HepG2 (cell line): ENCODE results near the gene DAAM1. TPM values are rescaled to one million over a fixed set of nuclear protein-coding genes. Genes with fewer than 3 reads are reported as not detected.

Source experiments
- ATAC-seq: fragments of 200-7000 bp; cut with Tn5 transposase; 3 replicates; pipeline ENCODE4 v1.9.1; 2020; ENCODE audit warnings: mild to moderate bottlenecking, moderate library complexity
- BruUV-seq: library from RNA; stranded (reverse); fragments of 400-500 nt; replicated peaks from 2 replicates; lab custom pipeline; 2021; lab: Mats Ljungman, UMichigan
- CTCF ChIA-PET: fragments of 300-600 bp; formaldehyde crosslinking; extraction: SDS; loops from one replicate; lab custom pipeline; 2021; ENCODE audit warnings: low total read pairs, inconsistent platforms, low intra/inter-chr PET ratio; lab: Yijun Ruan, JAX
- POLR2A ChIA-PET: fragments of 350-600 bp; sonication (Branson Sonifier 250); formaldehyde crosslinking; loops from one replicate; lab custom pipeline; 2020; ENCODE audit warnings: antibody characterized with exemption, inconsistent platforms; lab: Yijun Ruan, JAX
- DNase-seq: peaks from one replicate; pipeline ENCODE4 v3.0.0-alpha.2; 2015; ENCODE audit warnings: low spot score
- FAIRE-seq: peaks from 3 replicates; lab custom pipeline; 2011; peaks lifted over from hg19 to GRCh38; lab: Jason Lieb, UNC
- H2AFZ ChIP-seq: one replicate; pipeline ENCODE4 v1.6.1; 2011; ENCODE audit warnings: low read length, inconsistent platforms
- H3K27ac ChIP-seq: fragments of 300-600 bp; 3 replicates; pipeline ENCODE4 v1.8.0; 2011; ENCODE audit warnings: mixed run types, mild to moderate bottlenecking, mixed read lengths, low read length, inconsistent platforms; ENCODE audit not compliant: insufficient read depth; ENCODE audit errors: extremely low read length
- H3K27me3 ChIP-seq, 2 experiments: fragments of 200-600 bp in 1 of 2; 2 replicates in 1 of 2; 3 replicates in 1 of 2; pipeline versions ENCODE4 v1.6.0 to v1.8.0; 2011; ENCODE audit warnings: low read length in 2 of 2, mild to moderate bottlenecking in 2 of 2, moderate library complexity in 2 of 2, inconsistent platforms in 1 of 2; ENCODE audit not compliant: insufficient read depth in 2 of 2, control insufficient read depth in 1 of 2
- H3K36me3 ChIP-seq, 2 experiments: fragments of 200-600 bp in 1 of 2; replicated peaks in 1 of 2; 2 replicates in 1 of 2; 3 replicates in 1 of 2; pipeline versions ENCODE4 v1.5.1 to v1.8.0; 2011; ENCODE audit warnings: low read length in 2 of 2, inconsistent platforms in 1 of 2; ENCODE audit not compliant: insufficient read depth in 2 of 2, control insufficient read depth in 1 of 2
- H3K4me1 ChIP-seq: 2 replicates; pipeline ENCODE4 v1.5.1; 2012; ENCODE audit warnings: low read length, inconsistent platforms; ENCODE audit not compliant: insufficient read depth
- H3K4me2 ChIP-seq: 2 replicates; pipeline ENCODE4 v1.6.0; 2011; ENCODE audit warnings: low read depth, low read length, inconsistent platforms
- H3K4me3 ChIP-seq, 3 experiments: fragments of 200-600 bp in 1 of 3; sonication (generic), shearing (Covaris generic) in 1 of 3; replicated peaks in 1 of 3; 2 replicates each; pipeline ENCODE4 v1.5.1; 2011 to 2016; ENCODE audit warnings: low read length in 3 of 3, inconsistent platforms in 2 of 3, low read depth in 2 of 3, mild to moderate bottlenecking in 2 of 3, control low read depth in 1 of 3, mixed read lengths in 1 of 3; ENCODE audit not compliant: insufficient read depth in 1 of 3
- H3K79me2 ChIP-seq: one replicate; pipeline ENCODE4 v1.6.1; 2011; ENCODE audit warnings: low read length, inconsistent platforms; ENCODE audit not compliant: insufficient read depth
- H3K9ac ChIP-seq: 2 replicates; pipeline ENCODE4 v1.6.0; 2011; ENCODE audit warnings: mild to moderate bottlenecking, low read depth, low read length, inconsistent platforms; ENCODE audit not compliant: insufficient read depth
- H3K9me3 ChIP-seq: 2 replicates; pipeline ENCODE4 v1.5.1; 2012; ENCODE audit warnings: mild to moderate bottlenecking, low read length
- H4K20me1 ChIP-seq: 2 replicates; pipeline ENCODE4 v1.6.0; 2011; ENCODE audit warnings: inconsistent platforms, mild to moderate bottlenecking, low read length, moderate library complexity; ENCODE audit not compliant: insufficient read depth
- ERF ChIP-seq: IDR thresholded peaks from 2 replicates; pipeline ENCODE4 v1.6.1; 2018; ENCODE audit warnings: missing biosample characterization, missing genetic modification reagents
- FOXJ3 ChIP-seq: sonication (generic); formaldehyde crosslinking; IDR thresholded peaks from 2 replicates; pipeline ENCODE4 v1.4.0; 2020; ENCODE audit warnings: missing genetic modification reagents, mild to moderate bottlenecking, borderline replicate concordance
- FOXK1 ChIP-seq: sonication (generic); formaldehyde crosslinking; IDR thresholded peaks from 2 replicates; pipeline ENCODE4 v1.4.0; 2020; ENCODE audit warnings: low read depth, missing genetic modification reagents, borderline replicate concordance
- FOXM1 ChIP-seq: sonication (generic); formaldehyde crosslinking; IDR thresholded peaks from 2 replicates; pipeline ENCODE4 v1.5.0; 2020; ENCODE audit warnings: missing genetic modification reagents
- FOXO1 ChIP-seq: sonication (generic); formaldehyde crosslinking; IDR thresholded peaks from 2 replicates; pipeline ENCODE4 v1.4.0; 2020; ENCODE audit warnings: missing genetic modification reagents
- RBFOX2 ChIP-seq: fragments of 200-400 bp; formaldehyde crosslinking; IDR thresholded peaks from 2 replicates; pipeline ENCODE4 v1.6.1; 2017; ENCODE audit warnings: low read depth, mild to moderate bottlenecking, low read length
- REL ChIP-seq: sonication (generic); formaldehyde crosslinking; conservative IDR thresholded peaks from 2 replicates; pipeline ENCODE4 v1.8.0; 2022; ENCODE audit warnings: mild to moderate bottlenecking, missing genetic modification reagents, moderate library complexity
- ZNF234 ChIP-seq: sonication (generic); formaldehyde crosslinking; conservative IDR thresholded peaks from 2 replicates; pipeline ENCODE4 v1.5.1; 2020; ENCODE audit warnings: mild to moderate bottlenecking, missing genetic modification reagents
- ZNF501 ChIP-seq: sonication (generic); formaldehyde crosslinking; IDR thresholded peaks from 2 replicates; pipeline ENCODE4 v1.5.1; 2020; ENCODE audit warnings: mild to moderate bottlenecking, moderate library complexity, missing genetic modification reagents
- ZNF510 ChIP-seq: sonication (generic); formaldehyde crosslinking; IDR thresholded peaks from 2 replicates; pipeline ENCODE4 v1.4.0; 2020; ENCODE audit warnings: low read depth, mild to moderate bottlenecking, missing genetic modification reagents
- ZZZ3 ChIP-seq: sonication (generic); formaldehyde crosslinking; IDR thresholded peaks from 2 replicates; pipeline ENCODE4 v1.4.0; 2020; ENCODE audit warnings: missing genetic modification reagents, mild to moderate bottlenecking, borderline replicate concordance
- WGBS: methylation state at CpG from one replicate; pipeline ENCODE4 v1.1.6; 2017; ENCODE audit warnings: low lambda C conversion rate; 5-methylcytosine and 5-hydroxymethylcytosine counted together
- in situ Hi-C: cut with HindIII; loops from 2 replicates; pipeline ENCODE4 v1.10.0; 2017; ENCODE audit warnings: low pct_unique_long_range_greater_than_20kb; ENCODE audit not compliant: extremely low pct_ligation_motif_present
- intact Hi-C: fragments of 100-400 bp; cut with micrococcal nuclease; formaldehyde crosslinking; loops from one replicate; pipeline ENCODE4 v1.10.0; 2022; ENCODE audit not compliant: unreplicated experiment
- polyA plus RNA-seq, 8 experiments: library from polyadenylated mRNA; depleted of rRNA in 3 of 8; stranded (reverse) in 7 of 8; unstranded in 1 of 8; fragments of >200 nt; fragmentation: Illumina TruSeq in 4 of 8; extraction: Trizol in 4 of 8; gene quantifications; 2 replicates each; pipeline versions ENCODE4 v1.2.1 to v1.2.3, GENCODE V29; 2011 to 2016; ENCODE audit warnings: low read depth in 4 of 8, missing spikeins in 1 of 8, mixed read lengths in 1 of 8; ENCODE audit not compliant: insufficient read depth in 1 of 8
- total RNA-seq, 5 experiments: library from RNA; depleted of rRNA; stranded (reverse); fragments of >200 nt; fragmentation: Illumina TruSeq; extraction: Trizol; gene quantifications; 2 replicates each; pipeline ENCODE4 v1.2.3, GENCODE V29; 2016; ENCODE audit warnings: low read depth in 1 of 5
- TF ChIP-seq, protein P1 (sequence below): sonication (generic); formaldehyde crosslinking; IDR thresholded peaks from 2 replicates; pipeline ENCODE4 v1.4.0; 2020; ENCODE audit warnings: missing genetic modification reagents
- TF ChIP-seq, protein P2 (sequence below): sonication (generic); formaldehyde crosslinking; IDR thresholded peaks from 2 replicates; pipeline ENCODE4 v1.5.1; 2020; ENCODE audit warnings: mild to moderate bottlenecking, moderate library complexity, missing genetic modification reagents
- TF ChIP-seq, protein P3 (sequence below): sonication (generic); formaldehyde crosslinking; conservative IDR thresholded peaks from 2 replicates; pipeline ENCODE4 v1.8.0; 2022; ENCODE audit warnings: low read depth, missing genetic modification reagents

DAAM1 gene
- total and polyA plus RNA-seq, 2 of the 13 experiments (the other 11 are each of a cell fraction or from before 2014, with no cell fraction given) = 10.9 to 24.5 TPM

DNA sequence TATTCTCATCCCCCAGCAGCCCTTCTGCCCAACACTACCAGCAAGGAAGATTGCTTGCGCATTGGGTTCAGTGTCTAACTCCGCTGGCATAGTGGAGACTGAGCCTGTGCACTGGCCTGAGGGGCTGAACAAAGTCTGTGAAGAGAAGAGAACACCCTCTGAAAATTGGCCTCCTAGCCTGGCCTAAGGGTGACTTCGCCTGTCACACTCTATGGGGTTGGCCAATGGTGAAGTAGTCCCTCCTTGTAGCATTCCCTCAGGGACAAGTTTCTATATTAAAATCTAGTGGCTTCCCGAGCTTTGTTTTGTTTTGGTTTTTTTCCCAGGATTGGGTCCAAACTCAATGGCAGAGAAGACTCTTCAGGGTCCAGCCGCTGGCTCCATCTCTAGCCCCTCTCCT is 49.1 kb upstream of the DAAM1 start:
- TF ChIP-seq FOXO1 (CRISPR knock-in tag) (no peak), FOXJ3 (no peak), ZNF234 (CRISPR knock-in tag) (no peak), ZZZ3 (CRISPR knock-in tag) (no peak), ERF (CRISPR knock-in tag) (no peak), FOXM1 (CRISPR knock-in tag) (no peak)
- POLR2A ChIA-PET = no interaction called here
- in situ Hi-C loops = no loop called here
- Histone ChIP-seq H3K9ac (no peak overlapping the region), H3K79me2 (no peaks in the 10 kb centered on the region), H3K36me3 (no peaks in the 10 kb centered on the region), H3K4me3 (no peak overlapping the region), H3K9me3 (no peaks in the 10 kb centered on the region), H3K4me1 (peaks cover 28% of the 10 kb centered on the region), H4K20me1 (no peaks in the 10 kb centered on the region), H3K27me3 (peaks cover 0 to 7% of the 10 kb centered on the region in 2 experiments; a peak in 2 of 5 replicates), H3K4me2 (no peak overlapping the region), H3K27ac (no peak overlapping the region), H2AFZ (no peak overlapping the region)
- CTCF ChIA-PET = no interaction called here
- no peak for FAIRE-seq
- BruUV-seq = no TSS peak
- DNase-seq = no peak
- intact Hi-C loops = no loop called here
- no peak for ATAC-seq
- WGBS = 56% methylated on average over 5 of the region's 5 CpGs

DNA sequence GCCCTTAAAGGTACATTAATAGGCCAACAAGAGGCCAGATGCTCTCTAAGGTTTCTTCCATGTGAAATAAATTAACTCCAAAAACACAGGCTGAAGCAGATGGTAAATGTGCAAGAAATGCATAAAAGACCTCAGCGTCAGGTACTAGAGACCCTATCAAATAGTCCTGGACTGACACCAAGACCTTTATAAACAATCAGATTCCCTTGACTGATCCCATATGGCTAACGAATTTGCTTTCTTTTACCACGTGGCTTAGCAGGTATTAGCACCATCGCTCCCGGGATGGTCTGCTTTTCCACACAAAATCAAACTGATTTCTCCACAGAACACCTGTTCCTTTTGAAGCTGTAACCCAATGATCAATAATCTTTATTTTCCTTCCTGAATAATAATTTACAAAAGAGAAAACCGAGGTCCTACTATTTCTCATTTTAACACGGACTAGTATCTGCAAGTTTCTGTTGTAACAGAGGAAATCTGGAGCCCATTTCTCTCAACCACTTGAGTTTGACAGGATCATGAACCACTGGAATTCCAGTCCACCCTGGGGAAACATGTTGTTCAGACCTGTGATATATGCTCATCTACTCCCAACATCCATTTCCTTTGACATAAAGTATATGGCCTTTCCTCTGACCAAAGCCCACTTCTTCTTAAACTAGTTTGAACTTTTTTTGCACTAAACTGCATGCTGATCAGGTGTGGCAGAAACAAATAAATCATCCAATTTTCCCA is 48.2 kb upstream of the DAAM1 start:
- Histone ChIP-seq H3K27ac (no peak overlapping the region), H3K9me3 (no peaks in the 10 kb centered on the region), H3K9ac (no peak overlapping the region), H3K27me3 (peaks cover 0 to 10% of the 10 kb centered on the region in 2 experiments; a peak in 2 of 5 replicates), H3K4me2 (peak overlapping the region; percentile 41; the same call in 1 of the 2 replicates), H3K79me2 (no peaks in the 10 kb centered on the region), H4K20me1 (no peaks in the 10 kb centered on the region), H2AFZ (peak overlapping the region; percentile 62), H3K4me1 (peaks cover 25% of the 10 kb centered on the region), H3K4me3 (no peak overlapping the region), H3K36me3 (no peaks in the 10 kb centered on the region)
- in situ Hi-C loops = no loop called here
- FAIRE-seq (no peak), DNase-seq (no peak), ATAC-seq (no peak)
- POLR2A ChIA-PET = interaction anchor here (0.6 kb wide), 1 partner anchor 61 kb away, joined by 3 read pairs; no protein-coding TSS in a partner anchor
- BruUV-seq = no TSS peak
- 13% methylated on average over 7 of the region's 7 CpGs for WGBS
- CTCF ChIA-PET = no interaction called here
- intact Hi-C loops = no loop called here
- TF ChIP-seq REL (CRISPR knock-in tag) = no peak
- no peak for TF ChIP-seq ZNF501
- TF ChIP-seq, protein P1, sequence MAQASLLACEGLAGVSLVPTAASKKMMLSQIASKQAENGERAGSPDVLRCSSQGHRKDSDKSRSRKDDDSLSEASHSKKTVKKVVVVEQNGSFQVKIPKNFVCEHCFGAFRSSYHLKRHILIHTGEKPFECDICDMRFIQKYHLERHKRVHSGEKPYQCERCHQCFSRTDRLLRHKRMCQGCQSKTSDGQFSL (CRISPR knock-in tag) = no peak
- no peak for TF ChIP-seq RBFOX2
- TF ChIP-seq ZNF510 (CRISPR knock-in tag) = no peak
- no peak for TF ChIP-seq FOXK1 (CRISPR knock-in tag)
- TF ChIP-seq, protein P2, sequence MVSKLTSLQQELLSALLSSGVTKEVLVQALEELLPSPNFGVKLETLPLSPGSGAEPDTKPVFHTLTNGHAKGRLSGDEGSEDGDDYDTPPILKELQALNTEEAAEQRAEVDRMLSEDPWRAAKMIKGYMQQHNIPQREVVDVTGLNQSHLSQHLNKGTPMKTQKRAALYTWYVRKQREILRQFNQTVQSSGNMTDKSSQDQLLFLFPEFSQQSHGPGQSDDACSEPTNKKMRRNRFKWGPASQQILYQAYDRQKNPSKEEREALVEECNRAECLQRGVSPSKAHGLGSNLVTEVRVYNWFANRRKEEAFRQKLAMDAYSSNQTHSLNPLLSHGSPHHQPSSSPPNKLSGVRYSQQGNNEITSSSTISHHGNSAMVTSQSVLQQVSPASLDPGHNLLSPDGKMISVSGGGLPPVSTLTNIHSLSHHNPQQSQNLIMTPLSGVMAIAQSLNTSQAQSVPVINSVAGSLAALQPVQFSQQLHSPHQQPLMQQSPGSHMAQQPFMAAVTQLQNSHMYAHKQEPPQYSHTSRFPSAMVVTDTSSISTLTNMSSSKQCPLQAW (CRISPR knock-in tag) = no peak
- TF ChIP-seq, protein P3, sequence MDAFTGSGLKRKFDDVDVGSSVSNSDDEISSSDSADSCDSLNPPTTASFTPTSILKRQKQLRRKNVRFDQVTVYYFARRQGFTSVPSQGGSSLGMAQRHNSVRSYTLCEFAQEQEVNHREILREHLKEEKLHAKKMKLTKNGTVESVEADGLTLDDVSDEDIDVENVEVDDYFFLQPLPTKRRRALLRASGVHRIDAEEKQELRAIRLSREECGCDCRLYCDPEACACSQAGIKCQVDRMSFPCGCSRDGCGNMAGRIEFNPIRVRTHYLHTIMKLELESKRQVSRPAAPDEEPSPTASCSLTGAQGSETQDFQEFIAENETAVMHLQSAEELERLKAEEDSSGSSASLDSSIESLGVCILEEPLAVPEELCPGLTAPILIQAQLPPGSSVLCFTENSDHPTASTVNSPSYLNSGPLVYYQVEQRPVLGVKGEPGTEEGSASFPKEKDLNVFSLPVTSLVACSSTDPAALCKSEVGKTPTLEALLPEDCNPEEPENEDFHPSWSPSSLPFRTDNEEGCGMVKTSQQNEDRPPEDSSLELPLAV = no peak
